GM23338 (cell line): ENCODE results near the gene SLC6A8. TPM values are rescaled to one million over a fixed set of nuclear protein-coding genes. Genes with fewer than 3 reads are reported as not detected.

Experiments
- ATAC-seq: fragments of 200-7000 bp; cut with Tn5 transposase; 3 replicates; pipeline ENCODE4 v1.9.1; 2020
- DNase-seq: peaks from one replicate; pipeline ENCODE4 v3.0.0-alpha.2; 2015; ENCODE audit warnings: low spot score
- H2AFZ ChIP-seq: fragments of 200-600 bp; sonication (generic); 2 replicates; pipeline ENCODE4 v1.8.0; 2016; ENCODE audit warnings: antibody characterized with exemption, mild to moderate bottlenecking, moderate library complexity
- H3F3A ChIP-seq: fragments of 200-600 bp; sonication (generic); replicated peaks from 2 replicates; pipeline ENCODE4 v1.8.0; 2017; ENCODE audit warnings: antibody characterized with exemption, mixed run types, low read depth
- H3K27ac ChIP-seq: fragments of 200-600 bp; sonication (generic); 2 replicates; pipeline ENCODE4 v1.6.1; 2016; ENCODE audit warnings: low read depth
- H3K27me3 ChIP-seq: fragments of 200-600 bp; sonication (generic); 2 replicates; pipeline ENCODE4 v1.8.0; 2016; ENCODE audit warnings: mild to moderate bottlenecking, mixed run types, moderate library complexity; ENCODE audit not compliant: insufficient read depth
- H3K36me3 ChIP-seq: fragments of 200-600 bp; sonication (generic); 2 replicates; pipeline ENCODE4 v1.8.0; 2016; ENCODE audit warnings: mild to moderate bottlenecking; ENCODE audit not compliant: insufficient read depth
- H3K4me1 ChIP-seq: fragments of 200-600 bp; sonication (generic); 2 replicates; pipeline ENCODE4 v1.8.0; 2016; ENCODE audit warnings: mild to moderate bottlenecking, moderate library complexity; ENCODE audit not compliant: insufficient read depth
- H3K4me2 ChIP-seq: fragments of 200-600 bp; sonication (generic); 2 replicates; pipeline ENCODE4 v1.7.1; 2017; ENCODE audit warnings: mixed run types
- H3K4me3 ChIP-seq: fragments of 200-600 bp; sonication (generic); 2 replicates; pipeline ENCODE4 v1.6.1; 2016; ENCODE audit warnings: mixed run types
- H3K79me2 ChIP-seq: fragments of 200-600 bp; sonication (generic); replicated peaks from 2 replicates; pipeline ENCODE4 v1.8.0; 2017; ENCODE audit warnings: mild to moderate bottlenecking; ENCODE audit not compliant: insufficient read depth
- H3K9me2 ChIP-seq: fragments of 200-600 bp; sonication (generic); 2 replicates; pipeline ENCODE4 v1.8.0; 2017; ENCODE audit not compliant: insufficient read depth
- H4K20me1 ChIP-seq: fragments of 200-600 bp; sonication (generic); replicated peaks from 2 replicates; pipeline ENCODE4 v1.8.0; 2017; ENCODE audit warnings: mild to moderate bottlenecking; ENCODE audit not compliant: insufficient read depth
- H3K27ac Mint-ChIP-seq: 2 replicates; pipeline ENCODE4 v1.8.0; 2020; ENCODE audit warnings: inconsistent platforms, mild to moderate bottlenecking, moderate library complexity, mixed read lengths
- H3K27me3 Mint-ChIP-seq: 3 replicates; pipeline ENCODE4 v1.8.0; 2022; ENCODE audit warnings: low read depth, mild to moderate bottlenecking, moderate library complexity, mixed read lengths, inconsistent platforms; ENCODE audit not compliant: insufficient read depth, poor library complexity
- H3K36me3 Mint-ChIP-seq: 3 replicates; pipeline ENCODE4 v1.8.0; 2021; ENCODE audit warnings: low read depth, mild to moderate bottlenecking, inconsistent platforms, moderate library complexity, mixed read lengths
- H3K4me1 Mint-ChIP-seq: 3 replicates; pipeline ENCODE4 v1.8.0; 2020; ENCODE audit warnings: mild to moderate bottlenecking, inconsistent platforms, mixed read lengths
- H3K4me3 Mint-ChIP-seq: 3 replicates; pipeline ENCODE4 v1.8.0; 2021; ENCODE audit warnings: moderate library complexity, mild to moderate bottlenecking, inconsistent platforms, mixed read lengths
- H3K9me3 Mint-ChIP-seq: 3 replicates; pipeline ENCODE4 v1.8.0; 2020; ENCODE audit warnings: moderate library complexity, mild to moderate bottlenecking, inconsistent platforms, mixed read lengths
- CTCF ChIP-seq, 2 experiments: fragments of 200-600 bp in 1 of 2; sonication (generic) in 1 of 2; conservative IDR thresholded peaks; 2 replicates each; pipeline versions ENCODE4 v1.5.1 to v1.6.1; 2016 to 2017; ENCODE audit warnings: antibody characterized with exemption in 2 of 2, low read depth in 2 of 2, mild to moderate bottlenecking in 2 of 2, moderate library complexity in 1 of 2
- EZH2 ChIP-seq: fragments of 200-600 bp; sonication (generic); IDR thresholded peaks from one replicate; pipeline ENCODE4 v1.8.0; 2017; ENCODE audit warnings: antibody characterized with exemption, mild to moderate bottlenecking, low read depth; ENCODE audit not compliant: unreplicated experiment
- EZH2phosphoT487 ChIP-seq: fragments of 200-600 bp; sonication (generic); IDR thresholded peaks from one replicate; pipeline ENCODE4 v1.8.1; 2018; ENCODE audit warnings: antibody characterized with exemption; ENCODE audit not compliant: unreplicated experiment
- NANOG ChIP-seq: IDR thresholded peaks from 2 replicates; pipeline ENCODE4 v1.6.1; 2016; ENCODE audit warnings: antibody characterized with exemption, borderline replicate concordance
- POLR2AphosphoS5 ChIP-seq: IDR thresholded peaks from 2 replicates; pipeline ENCODE4 v1.6.1; 2016; ENCODE audit warnings: antibody characterized with exemption, low read depth
- REST ChIP-seq: IDR thresholded peaks from one replicate; pipeline ENCODE4 v1.6.1; 2018; ENCODE audit warnings: antibody characterized with exemption; ENCODE audit not compliant: unreplicated experiment
- STAT1 ChIP-seq: IDR thresholded peaks from one replicate; pipeline ENCODE4 v1.6.1; 2016; ENCODE audit warnings: antibody characterized with exemption; ENCODE audit not compliant: unreplicated experiment
- ZNF114 ChIP-seq: fragments of 250-450 bp; sonication (Bioruptor Pico); IDR thresholded peaks from 2 replicates; pipeline ENCODE4 v1.5.0; 2020; ENCODE audit warnings: mild to moderate bottlenecking, moderate library complexity
- ZNF331 ChIP-seq: fragments of 250-450 bp; sonication (Bioruptor Pico); IDR thresholded peaks from 2 replicates; pipeline ENCODE4 v1.5.0; 2020; ENCODE audit warnings: low read depth, mild to moderate bottlenecking, moderate library complexity
- ZNF462 ChIP-seq: fragments of 250-450 bp; sonication (Bioruptor Pico); IDR thresholded peaks from 2 replicates; pipeline ENCODE4 v1.5.0; 2020; ENCODE audit warnings: mild to moderate bottlenecking, moderate library complexity
- polyA plus RNA-seq: library from polyadenylated mRNA; unstranded; fragments of >200 nt; fragmentation: Nextera tagmentation; extraction: Ambion mirVana; gene quantifications from 2 replicates; pipeline ENCODE4 v1.2.1, GENCODE V29; 2016
- total RNA-seq: library from RNA; depleted of rRNA; stranded (reverse); fragments of >200 nt; shearing (Covaris generic); gene quantifications from 2 replicates; pipeline ENCODE4 v1.2.3, GENCODE V29; 2014

Gene SLC6A8
- total and polyA plus RNA-seq, 2 experiments from 2014 or later = 19.5 to 68.6 TPM

- TF ChIP-seq EZH2phosphoT487 (no peak), POLR2AphosphoS5 (no peak), ZNF462 (CRISPR knock-in tag) (no peak)
Measured at GRCh38 chrX:153638436-153639176, 49.1 kb upstream of the SLC6A8 start (continued).

- no peaks in the 10 kb centered on the region; the same call in 1 of the 2 replicates for H3K4me1 ChIP-seq
- no peak overlapping the region for H3K27ac ChIP-seq
- H3K9me2 ChIP-seq = no peaks in the 10 kb centered on the region
- H3K27me3 Mint-ChIP-seq = peaks cover 29% of the 10 kb centered on the region
- H3K27me3 ChIP-seq = peaks cover 37% of the 10 kb centered on the region
- H3K36me3 ChIP-seq = no peaks in the 10 kb centered on the region
- no peaks in the 10 kb centered on the region for H4K20me1 ChIP-seq
- no peaks in the 10 kb centered on the region for H3F3A ChIP-seq
- no peak overlapping the region for H3K4me3 ChIP-seq
- H3K9me3 Mint-ChIP-seq = no peaks in the 10 kb centered on the region; the same call in 2 of the 3 replicates
- no peaks in the 10 kb centered on the region for H3K79me2 ChIP-seq
- H3K36me3 Mint-ChIP-seq = no peaks in the 10 kb centered on the region
- no peak overlapping the region for H3K4me3 Mint-ChIP-seq
- ATAC-seq = no peak
- H3K4me2 ChIP-seq = no peak overlapping the region
- H3K27ac Mint-ChIP-seq = no peak overlapping the region
- no peak overlapping the region for H2AFZ ChIP-seq
- H3K4me1 Mint-ChIP-seq = peaks cover 8% of the 10 kb centered on the region; the same call in 2 of the 3 replicates
- DNase-seq = no peak
- TF ChIP-seq POLR2AphosphoS5 (no peak), NANOG (no peak), CTCF (conservative IDR thresholded peaks at IDR 0.05; ENCODE audit: low read depth in 2 of 2) (no peak), ZNF331 (CRISPR knock-in tag) (no peak), EZH2 (no peak), ZNF114 (CRISPR knock-in tag) (no peak), REST (no peak), STAT1 (no peak)
Measured at GRCh38 chrX:153639177-153640044, 48.3 kb upstream of the SLC6A8 start.
